ENCODE data around the gene RHNO1. TPM values are rescaled to one million over a fixed set of nuclear protein-coding genes. Genes with fewer than 3 reads are reported as not detected.

The RHNO1 gene
- total RNA-seq, 3 donors from 2014 or later (not counting 1 experiment from before 2014, with no cell fraction given) = 9.2 to 13.6 (median 9.4) TPM

- Histone ChIP-seq H3K4me1 (ENCODE audit: control insufficient read depth, insufficient read depth, low read length) (no peaks in the 10 kb centered on the region), H3K4me3 (ENCODE audit: low read length) (no peak overlapping the region), H3K36me3 (ENCODE audit: control insufficient read depth, insufficient read depth, low read length) (peaks cover 22% of the 10 kb centered on the region), H3K9me3 (ENCODE audit: control insufficient read depth, insufficient read depth, low read length) (no peaks in the 10 kb centered on the region), H3K27ac (ENCODE audit: low read length) (no peak overlapping the region), H3K27me3 (ENCODE audit: control insufficient read depth, insufficient read depth, low read length) (no peaks in the 10 kb centered on the region)
- Mint-ChIP-seq H3K27ac (no peak overlapping the region), H3K9me3 (no peaks in the 10 kb centered on the region), H3K4me3 (no peak overlapping the region), H3K4me1 (no peaks in the 10 kb centered on the region), H3K36me3 (peaks cover 5% of the 10 kb centered on the region), H3K27me3 (ENCODE audit: low read depth in 2 of 2) (no peaks in the 10 kb centered on the region)
- ATAC-seq (no peak), DNase-seq (no peak)
- TF ChIP-seq, protein P1, sequence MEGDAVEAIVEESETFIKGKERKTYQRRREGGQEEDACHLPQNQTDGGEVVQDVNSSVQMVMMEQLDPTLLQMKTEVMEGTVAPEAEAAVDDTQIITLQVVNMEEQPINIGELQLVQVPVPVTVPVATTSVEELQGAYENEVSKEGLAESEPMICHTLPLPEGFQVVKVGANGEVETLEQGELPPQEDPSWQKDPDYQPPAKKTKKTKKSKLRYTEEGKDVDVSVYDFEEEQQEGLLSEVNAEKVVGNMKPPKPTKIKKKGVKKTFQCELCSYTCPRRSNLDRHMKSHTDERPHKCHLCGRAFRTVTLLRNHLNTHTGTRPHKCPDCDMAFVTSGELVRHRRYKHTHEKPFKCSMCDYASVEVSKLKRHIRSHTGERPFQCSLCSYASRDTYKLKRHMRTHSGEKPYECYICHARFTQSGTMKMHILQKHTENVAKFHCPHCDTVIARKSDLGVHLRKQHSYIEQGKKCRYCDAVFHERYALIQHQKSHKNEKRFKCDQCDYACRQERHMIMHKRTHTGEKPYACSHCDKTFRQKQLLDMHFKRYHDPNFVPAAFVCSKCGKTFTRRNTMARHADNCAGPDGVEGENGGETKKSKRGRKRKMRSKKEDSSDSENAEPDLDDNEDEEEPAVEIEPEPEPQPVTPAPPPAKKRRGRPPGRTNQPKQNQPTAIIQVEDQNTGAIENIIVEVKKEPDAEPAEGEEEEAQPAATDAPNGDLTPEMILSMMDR (IDR thresholded peaks at IDR 0.05) = no peak
- 94% methylated on average over 11 of the region's 11 CpGs for WGBS (ENCODE audit: insufficient coverage)
- intact Hi-C loops (cut with micrococcal nuclease) = no loop called here
Observed at GRCh38 chr12:2936301-2936700, 59.3 kb downstream of the RHNO1 start.

DNA sequence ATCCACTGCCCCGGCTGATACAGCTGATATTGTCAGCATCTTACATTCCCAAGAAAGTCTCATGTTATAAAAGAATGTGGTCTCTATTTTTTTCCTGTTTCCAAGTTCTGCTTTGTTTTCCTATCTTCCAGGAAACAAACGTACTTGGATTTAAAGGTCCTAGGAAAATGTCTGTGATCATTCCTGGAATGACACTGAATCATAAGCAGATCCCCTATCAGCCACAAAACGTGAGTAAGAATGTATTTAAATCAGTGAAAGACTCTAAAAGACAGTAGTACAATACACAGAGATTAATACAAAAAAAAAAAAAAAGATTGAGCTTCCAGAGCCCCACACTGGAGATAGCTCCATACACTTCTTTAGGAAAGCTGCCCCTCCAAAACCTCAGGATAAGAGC lies 60.5 kb downstream of the RHNO1 start:
- Mint-ChIP-seq H3K36me3 (peaks cover 5% of the 10 kb centered on the region), H3K4me1 (no peaks in the 10 kb centered on the region), H3K27ac (no peak overlapping the region), H3K4me3 (no peak overlapping the region), H3K9me3 (no peaks in the 10 kb centered on the region), H3K27me3 (ENCODE audit: low read depth in 2 of 2) (no peaks in the 10 kb centered on the region)
- TF ChIP-seq, protein P1 (IDR thresholded peaks at IDR 0.05) = no peak
- no peak for ATAC-seq
- intact Hi-C loops (cut with micrococcal nuclease) = no loop called here
- Histone ChIP-seq H3K27ac (ENCODE audit: low read length) (no peak overlapping the region), H3K4me1 (ENCODE audit: control insufficient read depth, insufficient read depth, low read length) (no peaks in the 10 kb centered on the region), H3K36me3 (ENCODE audit: control insufficient read depth, insufficient read depth, low read length) (peaks cover 18% of the 10 kb centered on the region), H3K4me3 (ENCODE audit: low read length) (no peak overlapping the region), H3K9me3 (ENCODE audit: control insufficient read depth, insufficient read depth, low read length) (no peaks in the 10 kb centered on the region), H3K27me3 (ENCODE audit: control insufficient read depth, insufficient read depth, low read length) (no peaks in the 10 kb centered on the region)
- DNase-seq = no peak
- 92% methylated on average over 1 of the region's 3 CpGs for WGBS (ENCODE audit: insufficient coverage)

Other genes starting within 250 kb of the RHNO1 start
- 10 to 100 TPM; 28.1 to 43.0 (median 29.6) TPM for gene FKBP4, start 82.3 kb upstream of the RHNO1 start, total RNA-seq
- 10 to 100 TPM; 58.6 to 72.0 (median 59.9) TPM for gene ITFG2, start 64.6 kb upstream of the RHNO1 start, total RNA-seq
- not detected for gene NRIP2, start 42.2 kb upstream of the RHNO1 start, total RNA-seq
- not detected for gene TEX52, start 20.2 kb upstream of the RHNO1 start, total RNA-seq
- gene FOXM1, start within 50 bp of the RHNO1 start, total RNA-seq = 1 to 10 TPM; 1.8 to 3.6 (median 2.6) TPM
- gene TULP3, start 13.7 kb downstream of the RHNO1 start, total RNA-seq = 1 to 10 TPM; 5.1 to 8.7 (median 6.2) TPM
- not detected for gene TEAD4, start 82.2 kb downstream of the RHNO1 start, total RNA-seq
- gene TSPAN9, start 200.2 kb downstream of the RHNO1 start, total RNA-seq = 1 to 10 TPM in 2 of 3 donors, under 1 TPM in 1; 0.86 to 1.6 (median 1.1) TPM

All from natural killer cell (primary cell).